Activated T-helper 1 cell treated with anti-CD3 and anti-CD28 coated beads, Interleukin-2, amount 50 U/mL, for 16 hours (primary cell): ENCODE results near the gene HS2ST1.

Source experiments
- DNase-seq, 2 donors: peaks; one replicate each; pipeline ENCODE4 v3.0.0-alpha.2; 2020; ENCODE audit warnings: low read depth in 1 of 2, low spot score in 1 of 2

Gene HS2ST1

DNA sequence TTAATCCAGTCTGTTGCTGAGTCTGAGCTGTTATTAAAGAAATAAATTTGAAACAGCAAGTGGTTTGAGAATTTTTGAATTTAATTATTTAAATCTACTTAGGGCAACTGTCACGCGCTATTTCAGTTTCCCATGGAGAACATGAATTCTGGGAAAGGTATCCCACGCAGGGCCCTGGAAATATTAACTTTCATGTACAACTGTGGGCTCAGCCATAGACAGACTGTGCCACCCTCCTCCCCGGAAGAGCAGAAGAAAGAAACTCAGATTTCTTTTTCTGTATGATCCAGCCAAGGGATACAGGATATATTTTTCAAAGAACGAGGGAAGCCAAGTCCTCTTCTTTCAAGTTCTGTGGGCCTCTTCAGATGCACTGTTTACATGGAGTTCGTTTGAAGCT is 241.7 kb downstream of the HS2ST1 start:
- DNase-seq, result no peak

DNA sequence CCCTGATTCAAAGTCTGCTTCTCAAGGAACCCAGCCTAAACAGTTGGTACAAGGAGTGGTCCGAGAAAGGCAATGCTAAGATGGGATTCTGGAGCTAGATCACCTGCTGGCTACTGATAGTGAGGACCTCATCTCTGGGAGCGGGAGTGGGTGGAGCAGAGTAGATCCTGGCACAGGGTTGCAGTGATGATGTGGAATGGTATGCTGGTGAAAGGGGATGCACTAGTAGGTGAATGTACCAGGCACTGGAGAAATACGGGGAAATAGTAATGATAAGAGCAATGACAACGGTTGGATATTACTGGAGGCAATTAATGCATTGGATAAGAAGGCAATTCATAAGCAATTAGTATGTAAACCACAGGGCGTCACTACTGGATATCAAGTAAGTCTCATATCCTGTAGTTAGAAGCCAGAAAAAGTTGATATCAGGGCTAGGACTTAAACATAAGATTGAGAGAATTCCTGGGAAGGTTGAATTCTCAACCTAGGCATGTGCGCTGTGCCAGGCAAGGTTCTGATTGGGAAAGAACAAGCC is 245.0 kb downstream of the HS2ST1 start:
- DNase-seq, result no peak
